ENCODE data around the gene PNMA6F. TPM values are rescaled to one million over a fixed set of nuclear protein-coding genes. Genes with fewer than 3 reads are reported as not detected.

Gene PNMA6F
- total RNA-seq, 2 donors from 2014 or later = 0.97 TPM; not detected in 1

DNA sequence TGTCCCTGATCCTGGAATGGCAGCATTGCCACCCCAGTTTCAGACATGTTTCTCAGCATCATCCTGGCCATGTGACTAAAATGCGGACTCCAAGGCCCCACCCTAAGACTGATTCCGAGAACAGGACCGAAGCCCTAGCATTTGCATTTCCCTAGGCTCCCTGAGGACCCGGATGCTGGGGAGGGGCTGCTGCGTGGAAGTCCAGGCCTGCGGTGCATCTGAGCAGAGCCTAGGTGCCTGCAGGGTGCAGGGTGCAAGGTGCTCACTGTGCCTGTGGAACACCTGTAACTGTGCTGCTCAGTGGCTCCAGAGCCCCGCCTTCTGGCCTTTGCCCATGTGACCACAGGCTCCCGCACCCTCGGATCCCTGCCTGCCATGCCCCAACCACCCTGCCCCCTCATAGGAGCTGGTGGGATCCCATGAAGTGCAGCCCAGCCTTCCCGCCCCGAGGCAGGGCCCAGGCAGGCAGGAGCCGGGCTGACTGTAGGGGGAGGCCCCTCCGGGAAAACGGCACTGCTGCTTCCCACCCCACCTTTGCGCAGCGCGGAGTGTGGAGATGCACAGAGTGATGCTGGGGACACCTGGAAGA is 14.9 kb downstream of the PNMA6F start:
- H3K4me3 ChIP-seq = no peak overlapping the region
- H3K36me3 ChIP-seq = no peaks in the 10 kb centered on the region
- 79% methylated on average over 11 of the region's 17 CpGs for WGBS
- no peaks in the 10 kb centered on the region for H3K4me1 ChIP-seq (replicated peaks)
- H3K27me3 ChIP-seq (replicated peaks; ENCODE audit: insufficient read depth) = no peaks in the 10 kb centered on the region
- no peaks in the 10 kb centered on the region for H3K9me3 ChIP-seq
- intact Hi-C loops (cut with DNase I) = no loop called here
- H3K27ac ChIP-seq = no peak overlapping the region
- no peak for TF ChIP-seq POLR2A (IDR thresholded peaks at IDR 0.05)
- no peak for TF ChIP-seq POLR2AphosphoS5 (IDR thresholded peaks at IDR 0.05)
- TF ChIP-seq, protein P1, sequence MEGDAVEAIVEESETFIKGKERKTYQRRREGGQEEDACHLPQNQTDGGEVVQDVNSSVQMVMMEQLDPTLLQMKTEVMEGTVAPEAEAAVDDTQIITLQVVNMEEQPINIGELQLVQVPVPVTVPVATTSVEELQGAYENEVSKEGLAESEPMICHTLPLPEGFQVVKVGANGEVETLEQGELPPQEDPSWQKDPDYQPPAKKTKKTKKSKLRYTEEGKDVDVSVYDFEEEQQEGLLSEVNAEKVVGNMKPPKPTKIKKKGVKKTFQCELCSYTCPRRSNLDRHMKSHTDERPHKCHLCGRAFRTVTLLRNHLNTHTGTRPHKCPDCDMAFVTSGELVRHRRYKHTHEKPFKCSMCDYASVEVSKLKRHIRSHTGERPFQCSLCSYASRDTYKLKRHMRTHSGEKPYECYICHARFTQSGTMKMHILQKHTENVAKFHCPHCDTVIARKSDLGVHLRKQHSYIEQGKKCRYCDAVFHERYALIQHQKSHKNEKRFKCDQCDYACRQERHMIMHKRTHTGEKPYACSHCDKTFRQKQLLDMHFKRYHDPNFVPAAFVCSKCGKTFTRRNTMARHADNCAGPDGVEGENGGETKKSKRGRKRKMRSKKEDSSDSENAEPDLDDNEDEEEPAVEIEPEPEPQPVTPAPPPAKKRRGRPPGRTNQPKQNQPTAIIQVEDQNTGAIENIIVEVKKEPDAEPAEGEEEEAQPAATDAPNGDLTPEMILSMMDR (IDR thresholded peaks at IDR 0.05) = no peak
- no peak for DNase-seq (ENCODE audit: low spot score)

DNA sequence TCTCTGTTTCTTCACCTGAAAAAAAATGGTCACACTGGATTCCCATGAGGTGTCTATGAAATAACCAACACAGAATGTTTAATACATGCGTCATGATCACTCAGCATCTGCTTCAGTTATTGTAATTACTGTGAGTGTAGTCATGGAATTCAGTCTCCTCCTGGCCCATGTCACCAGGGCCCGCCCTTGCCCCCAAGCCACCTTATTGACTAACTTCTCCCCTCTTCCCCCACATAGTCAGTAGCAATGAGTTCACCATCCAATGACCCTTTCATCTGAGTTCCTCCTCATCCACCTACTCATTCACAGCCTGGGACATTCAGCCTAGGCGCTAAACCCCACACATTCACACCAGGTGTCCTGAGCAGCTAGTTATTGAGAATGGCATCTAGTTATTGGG is 15.6 kb downstream of the PNMA6F start:
- Histone ChIP-seq H3K4me3 (no peak overlapping the region), H3K36me3 (no peaks in the 10 kb centered on the region), H3K9me3 (no peaks in the 10 kb centered on the region), H3K27ac (no peak overlapping the region), H3K27me3 (replicated peaks; ENCODE audit: insufficient read depth) (no peaks in the 10 kb centered on the region), H3K4me1 (replicated peaks) (no peaks in the 10 kb centered on the region)
- 100% methylated on average over 3 of the region's 3 CpGs for WGBS
- intact Hi-C loops (cut with DNase I) = no loop called here
- TF ChIP-seq, protein P1 (IDR thresholded peaks at IDR 0.05) = no peak
- TF ChIP-seq POLR2AphosphoS5 (IDR thresholded peaks at IDR 0.05) (no peak), POLR2A (IDR thresholded peaks at IDR 0.05) (no peak)
- DNase-seq (ENCODE audit: low spot score) = no peak

DNA sequence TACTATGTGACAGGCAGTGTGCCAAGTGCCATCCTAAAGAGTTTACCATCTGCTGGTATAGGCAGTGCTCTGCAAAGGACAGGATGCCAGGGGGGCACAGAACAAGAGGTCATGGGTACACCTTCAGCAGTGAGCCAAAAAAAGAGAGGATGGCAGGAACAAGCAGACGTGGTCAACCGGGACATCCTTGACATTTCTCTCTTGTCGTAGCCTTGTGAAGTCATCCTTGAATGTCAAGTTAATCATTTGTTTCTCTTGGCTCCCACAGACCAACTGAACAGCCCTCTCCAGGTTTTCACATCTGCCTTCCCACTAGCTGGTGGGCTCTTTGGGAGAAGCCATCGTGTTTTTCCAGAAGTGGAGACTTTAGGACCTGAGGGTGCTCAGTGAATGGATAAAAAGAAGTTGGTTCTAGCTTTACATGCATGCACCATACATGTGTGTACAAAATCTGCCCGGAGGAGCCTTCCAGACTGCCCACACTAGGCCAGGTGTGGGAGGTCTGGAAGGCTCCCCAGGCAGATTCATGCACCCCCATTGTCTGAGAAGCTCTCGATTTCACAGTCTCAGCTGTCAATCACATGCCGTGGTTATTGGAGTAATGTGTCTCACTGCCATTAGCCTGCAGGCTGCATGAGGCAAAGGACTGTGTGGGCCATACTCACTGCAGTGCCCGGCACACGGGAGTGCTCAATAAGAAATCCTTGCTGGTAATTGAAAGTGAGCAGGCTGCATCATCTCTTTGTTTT is 16.4 kb downstream of the PNMA6F start:
- Histone ChIP-seq H3K27me3 (replicated peaks; ENCODE audit: insufficient read depth) (no peaks in the 10 kb centered on the region), H3K4me1 (replicated peaks) (no peaks in the 10 kb centered on the region), H3K9me3 (no peaks in the 10 kb centered on the region), H3K36me3 (no peaks in the 10 kb centered on the region), H3K4me3 (no peak overlapping the region), H3K27ac (no peak overlapping the region)
- DNase-seq (ENCODE audit: low spot score) = no peak
- TF ChIP-seq, protein P1 (IDR thresholded peaks at IDR 0.05) = no peak
- TF ChIP-seq POLR2AphosphoS5 (IDR thresholded peaks at IDR 0.05) = no peak
- TF ChIP-seq POLR2A (IDR thresholded peaks at IDR 0.05) = no peak
- intact Hi-C loops (cut with DNase I) = no loop called here
- WGBS = 79% methylated on average over 9 of the region's 9 CpGs

DNA sequence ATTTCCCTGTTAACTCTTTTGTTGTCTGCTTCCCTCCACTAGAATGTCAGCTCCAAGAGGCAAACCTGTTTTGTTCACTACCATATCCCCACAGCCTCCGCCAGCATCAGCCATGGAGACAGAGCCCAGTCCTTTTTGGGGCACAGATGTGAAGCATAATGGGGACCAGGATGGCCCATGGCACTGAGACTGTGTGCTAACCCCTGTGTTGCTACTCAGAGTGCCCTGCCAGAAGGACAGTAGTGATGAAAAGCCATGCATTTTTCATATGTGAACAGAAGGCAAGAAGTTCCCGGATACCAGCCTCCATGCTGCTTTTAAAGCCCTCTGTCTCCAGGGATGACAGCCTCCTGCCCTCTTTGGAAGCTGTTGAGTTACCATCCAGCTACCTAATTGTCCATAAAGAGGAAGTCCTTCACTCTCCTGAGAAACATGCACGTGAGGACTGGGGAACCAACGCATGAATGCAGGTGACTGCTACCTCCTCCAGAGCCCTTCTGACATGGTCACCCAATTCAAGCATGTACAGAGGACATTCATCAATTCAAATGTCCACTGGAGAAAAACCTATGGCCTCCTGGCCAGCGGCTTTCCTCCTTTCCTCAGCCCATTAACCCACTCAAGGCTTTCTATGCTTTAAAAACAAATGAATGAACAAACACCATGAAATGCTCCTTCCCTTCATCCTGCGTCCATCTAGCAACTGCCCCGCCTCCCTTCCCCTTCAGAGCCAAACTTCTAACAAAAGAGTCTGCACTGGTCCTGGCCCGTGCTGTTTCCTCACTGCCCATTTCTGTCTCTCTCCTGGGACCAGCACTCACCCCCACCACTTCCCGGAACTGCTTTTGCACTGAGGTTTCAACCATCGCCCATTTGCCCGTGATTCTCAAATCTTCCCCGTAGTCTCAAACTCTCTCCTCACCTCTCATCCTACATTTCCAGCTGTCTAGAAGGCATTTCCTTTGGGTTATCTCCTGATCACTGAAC is 18.0 kb downstream of the PNMA6F start:
- no peak for TF ChIP-seq POLR2AphosphoS5 (IDR thresholded peaks at IDR 0.05)
- TF ChIP-seq, protein P1 (IDR thresholded peaks at IDR 0.05) = no peak
- no peak for TF ChIP-seq POLR2A (IDR thresholded peaks at IDR 0.05)
- WGBS = 60% methylated on average over 12 of the region's 12 CpGs
- Histone ChIP-seq H3K9me3 (no peaks in the 10 kb centered on the region), H3K4me3 (no peak overlapping the region), H3K27ac (no peak overlapping the region), H3K27me3 (replicated peaks; ENCODE audit: insufficient read depth) (no peaks in the 10 kb centered on the region), H3K4me1 (replicated peaks) (no peaks in the 10 kb centered on the region), H3K36me3 (no peaks in the 10 kb centered on the region)
- DNase-seq (ENCODE audit: low spot score) = no peak
- intact Hi-C loops (cut with DNase I) = no loop called here
